Ovary (tissue), 9 donors: Measurements from ENCODE around the gene TNS3. TPM values are rescaled to one million over a fixed set of nuclear protein-coding genes. Genes with fewer than 3 reads are reported as not detected.
"Not testable (repeated sequence)": the region's sequence is repeated elsewhere in the genome, so short reads cannot be mapped to it uniquely, and the experiment has no call there.

Experiments
- DNase-seq, 5 donors: peaks; one replicate each; pipeline ENCODE4 v3.0.0-alpha.2; 2019 to 2020
- H3K27ac ChIP-seq, 2 donors: fragments of 200-600 bp; one replicate each; pipeline versions ENCODE4 v1.5.1 to v1.8.0; 2019 to 2022
- H3K27me3 ChIP-seq: fragments of 200-600 bp; one replicate; pipeline ENCODE4 v1.8.0; 2022
- H3K36me3 ChIP-seq: fragments of 200-600 bp; sonication (generic); one replicate; pipeline ENCODE4 v1.5.1; 2019
- H3K4me1 ChIP-seq: one replicate; pipeline ENCODE4 v1.8.1; 2013; ENCODE audit warnings: mild to moderate bottlenecking, moderate library complexity; ENCODE audit not compliant: insufficient read depth
- H3K4me3 ChIP-seq: fragments of 200-600 bp; sonication (generic); one replicate; pipeline ENCODE4 v1.5.1; 2017
- H3K9me3 ChIP-seq, 2 donors: fragments of 200-600 bp in 1 of 2; sonication (generic) in 1 of 2; one replicate each; pipeline versions ENCODE4 v1.5.1 to v1.8.1; 2013 to 2019; ENCODE audit warnings: mild to moderate bottlenecking in 1 of 2, moderate library complexity in 1 of 2
- EP300 ChIP-seq: sonication (generic); formaldehyde crosslinking; IDR thresholded peaks from one replicate; pipeline ENCODE4 v1.6.1; 2017; ENCODE audit warnings: antibody characterized with exemption
- POLR2A ChIP-seq: fragments of 450-650 bp; IDR thresholded peaks from one replicate; pipeline ENCODE4 v1.6.1; 2017; ENCODE audit warnings: antibody characterized with exemption, mild to moderate bottlenecking, moderate library complexity
- WGBS, 3 donors: extraction: QIAGEN DNeasy Blood & Tissue Kit in 1 of 3; methylation state at CpG; one replicate each; pipeline versions ENCODE4 v1.1.5 to v1.1.7; 2013 to 2017; 5-methylcytosine and 5-hydroxymethylcytosine counted together
- intact Hi-C, 4 donors: fragments of 100-400 bp; cut with DNase I; formaldehyde crosslinking; loops; one replicate each; pipeline versions ENCODE4 v1.11.0 to v1.15.1; 2022 to 2023
- polyA plus RNA-seq, 2 donors: library from polyadenylated mRNA; stranded (reverse); fragments of 200-250 nt in 1 of 2; fragments of 350-450 nt in 1 of 2; fragmentation: Illumina TruSeq in 1 of 2; extraction: RNeasy Lipid Tissue Mini Kit (QIAGEN cat#74804) in 1 of 2; gene quantifications; one replicate each; pipeline ENCODE4 v1.2.3, GENCODE V29; 2013 to 2014
- total RNA-seq, 7 donors: library from RNA; depleted of rRNA in 2 of 7; stranded (reverse); fragments of >200 nt in 2 of 7; fragmentation: NEBNext Ultra II Directional in 3 of 7; extraction: Animal tissue kit (Norgen Biotek cat#: 25700) in 3 of 7; gene quantifications; one replicate each; pipeline versions ENCODE4 v1.1.0 to v1.2.4, GENCODE V29; 2016 to 2023
- TF ChIP-seq, protein P1 (sequence below), 3 donors: fragments of 450-650 bp in 2 of 3; fragments of 200-600 bp in 1 of 3; IDR thresholded peaks; one replicate each; pipeline versions ENCODE4 v1.5.1 to v1.8.0; 2016 to 2022; ENCODE audit warnings: antibody characterized with exemption in 3 of 3, mild to moderate bottlenecking in 1 of 3
- donor health status: DM: no; HTN: no; CAD: no; lungs with moderate emphysema.
- donor health status: DM: no; HTN: no; CAD: no.
- donor health status: Bipolar disorder and iron deficiency.
- donor health status: DM: yes; HTN: yes; CAD: no.
- donor health status: DM: no; HTN: no; CAD: no.
- donor health status: DM: yes; HTN: yes; CAD: no.

Gene TNS3
- total and polyA plus RNA-seq, 9 donors, result 36.6 to 137 (median 91.3) TPM

- TF ChIP-seq, protein P1, sequence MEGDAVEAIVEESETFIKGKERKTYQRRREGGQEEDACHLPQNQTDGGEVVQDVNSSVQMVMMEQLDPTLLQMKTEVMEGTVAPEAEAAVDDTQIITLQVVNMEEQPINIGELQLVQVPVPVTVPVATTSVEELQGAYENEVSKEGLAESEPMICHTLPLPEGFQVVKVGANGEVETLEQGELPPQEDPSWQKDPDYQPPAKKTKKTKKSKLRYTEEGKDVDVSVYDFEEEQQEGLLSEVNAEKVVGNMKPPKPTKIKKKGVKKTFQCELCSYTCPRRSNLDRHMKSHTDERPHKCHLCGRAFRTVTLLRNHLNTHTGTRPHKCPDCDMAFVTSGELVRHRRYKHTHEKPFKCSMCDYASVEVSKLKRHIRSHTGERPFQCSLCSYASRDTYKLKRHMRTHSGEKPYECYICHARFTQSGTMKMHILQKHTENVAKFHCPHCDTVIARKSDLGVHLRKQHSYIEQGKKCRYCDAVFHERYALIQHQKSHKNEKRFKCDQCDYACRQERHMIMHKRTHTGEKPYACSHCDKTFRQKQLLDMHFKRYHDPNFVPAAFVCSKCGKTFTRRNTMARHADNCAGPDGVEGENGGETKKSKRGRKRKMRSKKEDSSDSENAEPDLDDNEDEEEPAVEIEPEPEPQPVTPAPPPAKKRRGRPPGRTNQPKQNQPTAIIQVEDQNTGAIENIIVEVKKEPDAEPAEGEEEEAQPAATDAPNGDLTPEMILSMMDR (IDR thresholded peaks at IDR 0.05), result peak; percentile 92 to 95 (median 93)
- TF ChIP-seq POLR2A (peak; percentile 15), EP300 (no peak)
- Histone ChIP-seq H3K4me3 (no peak overlapping the region), H3K27me3 (no peaks in the 10 kb centered on the region), H3K9me3 (no peaks in the 10 kb centered on the region), H3K4me1 (peaks cover 5% of the 10 kb centered on the region), H3K27ac (no peak overlapping the region), H3K36me3 (no peaks in the 10 kb centered on the region)
- intact Hi-C loops, result loop anchor here (5.0 to 10.0 kb wide), 5 partner anchors 61 to 551 kb away; no protein-coding TSS in a partner anchor
- 15 to 20% (median 16%) methylated on average over 7 of the region's 7 CpGs for WGBS, 3 donors
- peak; percentile 63 to 82 (median 71) for DNase-seq
Measured at GRCh38 chr7:47266131-47266706, 315.7 kb downstream of the TNS3 start.

- DNase-seq, result no peak
- TF ChIP-seq, protein P1 (IDR thresholded peaks at IDR 0.05), result no peak
- no peak for TF ChIP-seq POLR2A
- TF ChIP-seq EP300, result no peak
- peaks cover 5% of the 10 kb centered on the region for H3K4me1 ChIP-seq
- no peaks in the 10 kb centered on the region for H3K9me3 ChIP-seq
- H3K4me3 ChIP-seq, result no peak overlapping the region
- H3K36me3 ChIP-seq, result no peaks in the 10 kb centered on the region
- H3K27me3 ChIP-seq, result no peaks in the 10 kb centered on the region
- intact Hi-C loops, result loop anchor here (5.0 to 10.0 kb wide), 5 partner anchors 62 to 552 kb away; no protein-coding TSS in a partner anchor
- no peak overlapping the region for H3K27ac ChIP-seq
- WGBS, 3 donors, result 92 to 95% (median 94%) methylated on average over 4 of the region's 4 CpGs
Measured at GRCh38 chr7:47265621-47266020, 316.3 kb downstream of the TNS3 start.

DNA sequence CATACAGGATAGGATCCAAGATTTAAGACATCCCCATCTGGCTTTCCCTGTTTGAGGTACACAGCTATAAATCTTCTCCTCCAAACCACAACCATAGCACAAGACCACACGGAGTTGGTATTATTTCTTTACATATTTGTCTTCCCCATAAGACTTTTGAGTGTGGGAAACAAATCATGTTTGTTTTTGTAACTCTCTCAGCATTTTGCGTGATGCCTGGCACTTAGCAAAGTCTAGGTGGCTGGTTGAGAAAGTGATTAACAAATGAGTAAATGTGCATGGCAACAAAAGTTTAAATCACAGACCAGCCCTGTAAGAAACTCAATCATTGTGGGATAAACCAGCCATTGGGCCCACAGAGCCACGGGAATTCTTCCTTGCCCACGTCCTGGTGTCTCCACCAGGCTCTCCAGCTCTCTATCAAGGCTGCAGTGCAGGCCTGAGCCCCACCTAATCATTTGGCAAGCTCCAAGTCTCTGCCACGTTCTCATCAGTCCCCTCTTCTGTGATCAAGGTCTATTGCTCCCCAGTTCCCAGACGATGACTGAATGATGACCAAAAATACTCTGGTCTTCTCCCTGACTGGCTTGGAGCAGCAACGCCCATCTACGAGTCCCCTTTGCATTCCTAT lies 317.8 kb downstream of the TNS3 start:
- intact Hi-C loops, result loop anchor here in 2 of 4 donors (10.0 kb wide), 2 partner anchors 161 to 171 kb away; no protein-coding TSS in a partner anchor
- Histone ChIP-seq H3K9me3 (no peaks in the 10 kb centered on the region), H3K4me3 (no peak overlapping the region), H3K27ac (no peak overlapping the region), H3K36me3 (no peaks in the 10 kb centered on the region), H3K27me3 (no peaks in the 10 kb centered on the region), H3K4me1 (peaks cover 5% of the 10 kb centered on the region)
- DNase-seq, result no peak
- TF ChIP-seq, protein P1 (IDR thresholded peaks at IDR 0.05), result no peak
- TF ChIP-seq POLR2A, result no peak
- TF ChIP-seq EP300, result no peak
- 72 to 80% (median 76%) methylated on average over 8 of the region's 8 CpGs for WGBS, 3 donors

- Histone ChIP-seq H3K36me3 (no peaks in the 10 kb centered on the region), H3K4me1 (peaks cover 5% of the 10 kb centered on the region), H3K4me3 (no peak overlapping the region), H3K27ac (no peak overlapping the region), H3K27me3 (no peaks in the 10 kb centered on the region), H3K9me3 (no peaks in the 10 kb centered on the region)
- intact Hi-C loops, result loop anchor here in 2 of 4 donors (10.0 kb wide), 2 partner anchors 162 to 172 kb away; no protein-coding TSS in a partner anchor
- DNase-seq, result no peak
- 85 to 88% (median 87%) methylated on average over 3 of the region's 3 CpGs for WGBS, 3 donors
- TF ChIP-seq POLR2A (no peak), EP300 (no peak)
- TF ChIP-seq, protein P1 (IDR thresholded peaks at IDR 0.05), result no peak
Measured at GRCh38 chr7:47262881-47263280, 319.0 kb downstream of the TNS3 start.

DNA sequence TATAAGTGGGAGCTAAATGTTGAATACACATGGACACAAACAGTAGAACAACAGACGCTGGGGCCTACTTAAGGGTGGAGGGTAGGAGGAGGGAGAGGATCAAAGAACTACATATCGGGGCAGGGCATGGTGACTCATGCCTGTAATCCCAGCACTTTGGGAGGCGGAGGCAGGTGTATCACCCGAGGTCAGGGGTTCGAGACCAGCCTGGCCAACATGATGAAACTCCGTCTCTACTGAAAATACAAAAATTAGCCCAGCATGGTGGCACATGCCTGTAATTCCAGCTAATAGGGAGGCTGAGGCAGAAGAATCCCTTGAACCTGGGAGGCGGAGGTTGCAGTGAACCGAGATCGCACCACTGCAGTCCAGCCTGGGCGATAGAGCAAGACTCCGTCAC lies 319.8 kb downstream of the TNS3 start:
- not testable (repeated sequence) for H3K4me1 ChIP-seq, H3K36me3 ChIP-seq, H3K27ac ChIP-seq, H3K9me3 ChIP-seq, H3K4me3 ChIP-seq, DNase-seq, H3K27me3 ChIP-seq
- WGBS, 3 donors, result 95 to 96% (median 95%) methylated on average over 11 of the region's 11 CpGs
- intact Hi-C loops, result loop anchor here in 2 of 4 donors (10.0 kb wide), 2 partner anchors 163 to 173 kb away; no protein-coding TSS in a partner anchor
